Smooth muscle cell of trachea (primary cell): ENCODE measurements around the gene ZNF30. TPM values are rescaled to one million over a fixed set of nuclear protein-coding genes. Genes with fewer than 3 reads are reported as not detected.

Experiments used
- total RNA-seq: library from RNA; depleted of rRNA; stranded (reverse); fragments of >200 nt; gene quantifications from 2 replicates; pipeline ENCODE4 v1.2.1, GENCODE V29; 2014

The ZNF30 gene
- 2.9 and 3.6 TPM in 2 replicates for total RNA-seq

GRCh38 chr19:34926685-34927375, at the start of gene ZNF30:
ZNF30 (plus strand) TSS chr19:34926903; CDS start chr19:34929948, 3,045 bp downstream.

GRCh38 chr19:34963573-34964406, 37.1 kb downstream of the ZNF30 start, which contains the start of gene ZNF792:
ZNF792 (minus strand) TSS chr19:34964229; CDS start chr19:34963662, 567 bp downstream.

Other genes with a start within 250 kb of the ZNF30 start
- gene SCGB2B2, start 249.7 kb upstream of the ZNF30 start, total RNA-seq, result 0.17 and 0.29 TPM in 2 replicates
- gene ZNF302, start 249.2 kb upstream of the ZNF30 start, total RNA-seq, result 14.1 and 22.1 TPM in 2 replicates
- 16.4 and 19.2 TPM in 2 replicates for gene ZNF181, start 192.7 kb upstream of the ZNF30 start, total RNA-seq
- gene ZNF599, start 153.7 kb upstream of the ZNF30 start, total RNA-seq, result 8.8 and 9.5 TPM in 2 replicates
- 5.1 and 5.2 TPM in 2 replicates for gene ZNF792, start 37.3 kb downstream of the ZNF30 start, total RNA-seq
- 23.6 and 34.7 TPM in 2 replicates for gene GRAMD1A, start 73.4 kb downstream of the ZNF30 start, total RNA-seq
- gene SCN1B, start 103.6 kb downstream of the ZNF30 start, total RNA-seq, result 7.4 and 12.9 TPM in 2 replicates
- not detected in 2 replicates for gene HPN, start 114.8 kb downstream of the ZNF30 start, total RNA-seq
- not detected in 2 replicates for gene FXYD3, start 188.9 kb downstream of the ZNF30 start, total RNA-seq
- 0.29 and 1.7 TPM in 2 replicates for gene LGI4, start 208.2 kb downstream of the ZNF30 start, total RNA-seq
- gene FXYD1, start 211.9 kb downstream of the ZNF30 start, total RNA-seq, result 0.44 and 5.8 TPM in 2 replicates
- not detected in 2 replicates for gene FXYD7, start 216.4 kb downstream of the ZNF30 start, total RNA-seq
- gene FXYD5, start 227.8 kb downstream of the ZNF30 start, total RNA-seq, result 23.3 and 44.5 TPM in 2 replicates